Measurements from ENCODE around the gene CDH23. TPM values are rescaled to one million over a fixed set of nuclear protein-coding genes. Genes with fewer than 3 reads are reported as not detected.
A peak's percentile ranks its signal among the peaks of the same experiment; 100 is the strongest.

CDH23 gene
- total RNA-seq, 1 experiment from 2014 or later = 2.9 TPM

GRCh38 chr10:71771204-71771603, 374.5 kb downstream of the CDH23 start (continued):
- TF ChIP-seq, protein P1, sequence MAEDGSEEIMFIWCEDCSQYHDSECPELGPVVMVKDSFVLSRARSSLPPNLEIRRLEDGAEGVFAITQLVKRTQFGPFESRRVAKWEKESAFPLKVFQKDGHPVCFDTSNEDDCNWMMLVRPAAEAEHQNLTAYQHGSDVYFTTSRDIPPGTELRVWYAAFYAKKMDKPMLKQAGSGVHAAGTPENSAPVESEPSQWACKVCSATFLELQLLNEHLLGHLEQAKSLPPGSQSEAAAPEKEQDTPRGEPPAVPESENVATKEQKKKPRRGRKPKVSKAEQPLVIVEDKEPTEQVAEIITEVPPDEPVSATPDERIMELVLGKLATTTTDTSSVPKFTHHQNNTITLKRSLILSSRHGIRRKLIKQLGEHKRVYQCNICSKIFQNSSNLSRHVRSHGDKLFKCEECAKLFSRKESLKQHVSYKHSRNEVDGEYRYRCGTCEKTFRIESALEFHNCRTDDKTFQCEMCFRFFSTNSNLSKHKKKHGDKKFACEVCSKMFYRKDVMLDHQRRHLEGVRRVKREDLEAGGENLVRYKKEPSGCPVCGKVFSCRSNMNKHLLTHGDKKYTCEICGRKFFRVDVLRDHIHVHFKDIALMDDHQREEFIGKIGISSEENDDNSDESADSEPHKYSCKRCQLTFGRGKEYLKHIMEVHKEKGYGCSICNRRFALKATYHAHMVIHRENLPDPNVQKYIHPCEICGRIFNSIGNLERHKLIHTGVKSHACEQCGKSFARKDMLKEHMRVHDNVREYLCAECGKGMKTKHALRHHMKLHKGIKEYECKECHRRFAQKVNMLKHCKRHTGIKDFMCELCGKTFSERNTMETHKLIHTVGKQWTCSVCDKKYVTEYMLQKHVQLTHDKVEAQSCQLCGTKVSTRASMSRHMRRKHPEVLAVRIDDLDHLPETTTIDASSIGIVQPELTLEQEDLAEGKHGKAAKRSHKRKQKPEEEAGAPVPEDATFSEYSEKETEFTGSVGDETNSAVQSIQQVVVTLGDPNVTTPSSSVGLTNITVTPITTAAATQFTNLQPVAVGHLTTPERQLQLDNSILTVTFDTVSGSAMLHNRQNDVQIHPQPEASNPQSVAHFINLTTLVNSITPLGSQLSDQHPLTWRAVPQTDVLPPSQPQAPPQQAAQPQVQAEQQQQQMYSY (CRISPR knock-in tag; IDR thresholded peaks at IDR 0.05) = no peak
- TF ChIP-seq ZNF219 (CRISPR knock-in tag; IDR thresholded peaks at IDR 0.05; ENCODE audit: borderline replicate concordance) = no peak
- TF ChIP-seq ZNF263 (CRISPR knock-in tag; IDR thresholded peaks at IDR 0.05; ENCODE audit: low read depth) = no peak
- TF ChIP-seq, protein P2, sequence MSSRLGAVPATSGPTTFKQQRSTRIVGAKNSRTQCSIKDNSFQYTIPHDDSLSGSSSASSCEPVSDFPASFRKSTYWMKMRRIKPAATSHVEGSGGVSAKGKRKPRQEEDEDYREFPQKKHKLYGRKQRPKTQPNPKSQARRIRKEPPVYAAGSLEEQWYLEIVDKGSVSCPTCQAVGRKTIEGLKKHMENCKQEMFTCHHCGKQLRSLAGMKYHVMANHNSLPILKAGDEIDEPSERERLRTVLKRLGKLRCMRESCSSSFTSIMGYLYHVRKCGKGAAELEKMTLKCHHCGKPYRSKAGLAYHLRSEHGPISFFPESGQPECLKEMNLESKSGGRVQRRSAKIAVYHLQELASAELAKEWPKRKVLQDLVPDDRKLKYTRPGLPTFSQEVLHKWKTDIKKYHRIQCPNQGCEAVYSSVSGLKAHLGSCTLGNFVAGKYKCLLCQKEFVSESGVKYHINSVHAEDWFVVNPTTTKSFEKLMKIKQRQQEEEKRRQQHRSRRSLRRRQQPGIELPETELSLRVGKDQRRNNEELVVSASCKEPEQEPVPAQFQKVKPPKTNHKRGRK (CRISPR knock-in tag; IDR thresholded peaks at IDR 0.05; ENCODE audit: borderline replicate concordance) = no peak
- no peak for TF ChIP-seq TCF7 (CRISPR knock-in tag; IDR thresholded peaks at IDR 0.05; ENCODE audit: low read depth)

DNA sequence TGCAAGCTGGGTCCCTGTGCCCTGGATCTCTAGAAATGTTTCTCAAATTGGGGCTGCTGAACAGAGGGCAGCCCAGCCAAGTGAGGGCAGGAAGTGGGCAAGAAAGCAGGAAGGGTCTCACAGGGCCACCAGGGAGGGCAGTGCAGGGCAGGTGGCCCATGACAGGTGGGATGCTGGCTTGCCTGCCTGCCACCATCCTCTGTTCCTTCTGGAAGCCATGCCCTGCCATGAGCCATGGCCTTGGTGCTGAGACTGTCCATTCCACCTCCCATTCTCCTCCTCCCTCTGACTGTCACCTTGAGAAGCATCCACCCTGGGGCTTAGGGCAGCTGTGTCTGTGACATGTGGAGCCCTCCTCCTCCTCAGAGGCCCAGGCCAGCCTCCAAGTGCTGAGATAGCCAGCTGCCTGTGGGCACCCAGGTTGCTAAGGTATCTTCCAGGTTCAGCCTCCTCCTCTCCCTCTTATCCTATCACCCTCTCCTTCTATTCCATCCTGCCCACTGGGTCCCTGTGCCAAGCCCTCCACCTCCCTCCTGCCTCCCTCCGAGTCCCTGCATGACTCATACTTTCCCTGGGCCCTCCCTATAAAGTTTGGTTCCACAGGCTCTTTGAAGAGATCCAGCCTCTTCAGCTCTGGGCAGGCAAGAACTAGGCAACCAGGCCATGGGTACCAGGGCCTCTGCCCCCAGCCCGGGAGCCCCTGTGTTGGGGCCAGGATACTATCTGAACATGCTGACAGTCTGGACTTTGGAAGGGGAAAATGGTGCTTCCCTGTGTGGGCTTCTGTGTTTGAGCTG, 375.3 kb downstream of the CDH23 start:
- peaks cover 29% of the 10 kb centered on the region for H3K27me3 Mint-ChIP-seq (ENCODE audit: low read depth)
- no peak for ATAC-seq
- H3K4me1 Mint-ChIP-seq = peaks cover 6% of the 10 kb centered on the region
- TF ChIP-seq ZNF532 (CRISPR knock-in tag; IDR thresholded peaks at IDR 0.05; ENCODE audit: borderline replicate concordance) (no peak), ZBTB21 (CRISPR knock-in tag; IDR thresholded peaks at IDR 0.05; ENCODE audit: borderline replicate concordance) (no peak), AR (CRISPR knock-in tag; IDR thresholded peaks at IDR 0.05) (no peak)
- no peak overlapping the region for H3K27ac Mint-ChIP-seq
- ChIA-PET CTCF (interaction anchor here (0.6 to 3.0 kb wide), 15 partner anchors 9 to 277 kb away, joined by 3 to 22 read pairs (median 6); no protein-coding TSS in a partner anchor), POLR2A (no interaction called here)
- no peak for DNase-seq (ENCODE audit: low spot score)
- no peaks in the 10 kb centered on the region for H3K9me3 Mint-ChIP-seq
- H3K4me3 Mint-ChIP-seq = 0 out of 2 replicates have a peak overlapping the region, but pooled peaks have one; percentile 66
- no peaks in the 10 kb centered on the region for H3K36me3 Mint-ChIP-seq

All from WTC11 (cell line).